HEK293T (cell line): ENCODE measurements around the gene DDX19B.

Experiments used
- ARNT ChIP-seq: fragments of 450-650 bp; IDR thresholded peaks from 2 replicates; pipeline ENCODE4 v1.6.1; 2017; ENCODE audit warnings: mild to moderate bottlenecking
- FOXM1 ChIP-seq: fragments of 450-650 bp; IDR thresholded peaks from 2 replicates; pipeline ENCODE4 v1.6.1; 2017; ENCODE audit warnings: mild to moderate bottlenecking, borderline replicate concordance
- ZNF384 ChIP-seq: fragments of 450-650 bp; IDR thresholded peaks from 2 replicates; pipeline ENCODE4 v1.6.1; 2016

- TF ChIP-seq ZNF384: no peak
- TF ChIP-seq FOXM1: no peak
- TF ChIP-seq ARNT: no peak
Observed at GRCh38 chr16:70348991-70349390, 50.0 kb downstream of the DDX19B start.
